TTC549 (cell line): ENCODE measurements around the gene NUFIP1.
"Not testable (repeated sequence)": the region's sequence is repeated elsewhere in the genome, so short reads cannot be mapped to it uniquely, and the experiment has no call there.

Source experiments
- FAIRE-seq: peaks from 2 replicates; lab custom pipeline; 2012; peaks lifted over from hg19 to GRCh38; lab: Jason Lieb, UNC

The NUFIP1 gene

DNA sequence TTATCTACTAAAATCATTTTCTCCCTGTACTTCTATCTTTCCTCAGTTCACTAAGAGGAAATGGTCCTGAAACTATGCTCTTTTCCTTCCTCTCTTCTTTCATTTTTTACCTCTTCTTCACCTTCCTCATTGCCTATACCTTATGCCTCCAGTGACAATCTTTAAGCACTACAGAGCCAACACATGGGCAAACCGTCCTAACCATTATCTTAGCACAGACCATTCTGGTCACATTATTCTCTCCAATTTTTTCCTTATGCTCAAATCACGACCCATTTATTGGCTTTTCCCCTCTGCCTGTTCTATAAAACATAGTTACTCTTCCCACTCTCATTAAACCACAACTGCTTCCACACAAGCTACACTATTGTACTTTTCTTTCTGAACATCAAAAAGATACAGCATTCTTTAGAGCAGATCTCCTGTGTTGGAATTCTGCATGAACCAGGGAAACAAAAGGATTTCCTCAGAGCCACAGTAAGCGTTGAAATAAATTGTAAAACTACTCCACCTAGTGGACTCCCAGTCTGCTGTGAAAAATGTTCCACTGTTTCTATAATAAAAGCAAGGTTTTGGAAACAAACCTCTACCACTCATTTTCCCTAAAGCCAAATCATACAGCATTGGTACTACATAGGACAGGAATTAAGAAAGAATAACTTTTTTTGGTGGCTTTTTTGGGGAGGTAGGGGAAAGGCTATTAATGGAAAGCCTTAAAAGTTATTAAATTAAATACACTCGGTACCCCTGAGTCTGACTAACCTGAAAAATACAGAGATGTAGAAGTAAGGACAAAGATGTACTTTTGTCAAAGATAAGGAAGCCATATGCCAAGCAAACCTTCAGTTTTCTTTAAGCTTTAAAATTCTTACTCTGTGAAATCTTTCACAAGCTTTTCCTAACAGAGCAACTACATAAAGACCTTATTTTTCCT is 19.5 kb downstream of the NUFIP1 start:
- FAIRE-seq: peak; percentile 98

DNA sequence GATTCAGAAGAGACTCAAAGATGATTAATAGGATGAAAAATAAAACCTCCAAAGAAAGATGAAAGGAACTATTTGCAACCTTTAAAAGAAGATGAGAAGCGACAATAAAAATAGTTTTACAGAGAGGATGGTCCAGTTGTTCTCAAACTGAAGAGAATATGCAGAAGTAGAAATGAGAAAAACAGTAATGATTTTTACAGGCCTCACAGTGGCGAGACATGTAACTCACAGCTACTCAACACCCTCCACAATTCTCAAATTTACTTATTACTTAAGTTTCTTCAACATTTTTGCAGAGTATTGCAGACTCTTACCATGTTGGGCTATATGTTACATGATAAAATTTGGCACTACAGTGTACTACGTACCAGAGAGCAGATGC is 20.8 kb downstream of the NUFIP1 start:
- no peak for FAIRE-seq

DNA sequence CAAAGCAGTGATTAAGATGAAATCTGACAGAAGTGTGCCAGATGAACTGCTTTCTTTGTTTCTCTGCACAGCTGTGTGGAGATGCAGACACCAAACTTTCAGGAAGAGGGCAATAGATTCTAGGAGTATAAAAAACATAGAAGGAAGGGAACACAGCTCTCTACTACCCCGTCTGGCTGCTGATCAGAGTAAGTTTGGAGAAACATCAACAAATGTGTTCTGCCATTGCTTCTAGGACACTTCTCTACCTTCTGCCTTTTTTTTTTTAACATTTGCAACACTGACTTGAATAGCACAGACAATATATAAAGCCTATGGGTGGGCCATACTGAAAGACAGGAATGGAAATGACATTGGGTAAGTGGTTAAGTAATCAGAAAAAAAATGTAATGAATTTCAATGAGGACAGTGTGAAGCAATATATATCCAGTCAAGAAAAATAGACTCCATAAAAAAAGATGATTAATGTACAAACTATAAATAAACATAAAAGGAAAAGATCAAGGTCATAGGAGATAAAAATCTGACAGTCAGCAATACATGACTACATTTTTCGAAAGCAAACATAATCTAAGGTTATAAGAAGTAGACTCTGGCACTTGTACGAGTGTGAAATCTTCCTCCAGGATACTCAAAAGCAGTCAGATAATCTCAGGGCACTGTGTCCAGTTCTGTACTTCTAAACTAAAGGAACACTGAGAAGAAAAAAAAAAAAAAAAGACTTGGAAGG is 21.4 kb downstream of the NUFIP1 start:
- FAIRE-seq: no peak

DNA sequence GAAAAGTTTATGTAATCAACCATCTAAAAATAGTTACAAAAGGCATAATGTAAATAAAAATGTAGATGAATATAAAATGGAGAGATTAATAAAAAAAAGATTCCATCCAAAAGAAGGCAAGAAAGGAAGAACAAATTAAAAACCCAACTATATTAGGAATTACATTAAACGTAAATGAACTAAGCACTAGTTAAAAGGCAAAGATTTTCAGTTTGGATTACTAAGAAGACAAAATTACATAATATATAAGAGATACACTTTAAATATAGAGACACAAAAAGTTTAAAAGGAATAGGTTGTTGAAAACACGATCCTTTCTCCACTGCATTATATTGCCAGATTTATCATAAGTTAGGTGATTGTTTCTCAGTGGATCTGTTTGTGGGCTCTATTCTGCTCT is 27.3 kb downstream of the NUFIP1 start:
- peak; percentile 26 for FAIRE-seq

DNA sequence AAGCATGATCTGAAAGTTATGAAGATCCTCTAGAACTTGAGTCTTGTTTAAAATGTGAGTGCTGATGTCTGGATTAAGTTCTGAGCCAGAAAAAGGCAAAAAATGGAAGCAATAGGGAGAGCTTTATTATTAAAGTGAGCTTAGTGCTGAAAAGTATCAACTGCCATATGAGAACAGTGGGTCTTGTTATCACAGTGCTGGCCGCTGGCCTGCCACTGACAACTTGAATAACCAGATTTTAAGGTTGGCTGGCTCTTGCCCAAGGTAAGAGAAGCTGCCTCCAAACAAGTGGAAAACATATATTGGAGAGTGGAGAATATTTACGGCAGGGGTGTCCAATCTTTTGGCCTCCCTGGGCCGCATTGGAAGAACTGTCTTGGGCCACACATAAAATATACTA is 33.9 kb downstream of the NUFIP1 start:
- FAIRE-seq: no peak

DNA sequence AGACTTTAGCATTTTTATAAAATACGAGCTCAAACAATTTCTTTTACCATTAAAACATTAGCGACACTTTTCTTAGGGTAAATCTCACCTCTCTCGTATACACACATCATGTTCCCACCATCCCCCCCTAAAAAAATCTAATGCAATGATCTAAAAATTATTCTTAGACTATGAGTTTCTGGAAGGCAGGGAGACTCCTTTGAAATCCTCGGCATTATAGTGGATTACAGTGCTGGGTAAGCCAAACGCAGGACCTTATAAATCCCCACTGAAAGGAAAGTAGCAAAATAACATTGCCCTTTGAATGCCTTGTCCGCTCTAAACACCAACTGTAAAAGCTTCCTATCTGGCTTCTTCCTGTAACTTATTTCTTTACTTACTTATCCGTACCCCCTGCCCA is 35.0 kb downstream of the NUFIP1 start:
- FAIRE-seq: no peak

DNA sequence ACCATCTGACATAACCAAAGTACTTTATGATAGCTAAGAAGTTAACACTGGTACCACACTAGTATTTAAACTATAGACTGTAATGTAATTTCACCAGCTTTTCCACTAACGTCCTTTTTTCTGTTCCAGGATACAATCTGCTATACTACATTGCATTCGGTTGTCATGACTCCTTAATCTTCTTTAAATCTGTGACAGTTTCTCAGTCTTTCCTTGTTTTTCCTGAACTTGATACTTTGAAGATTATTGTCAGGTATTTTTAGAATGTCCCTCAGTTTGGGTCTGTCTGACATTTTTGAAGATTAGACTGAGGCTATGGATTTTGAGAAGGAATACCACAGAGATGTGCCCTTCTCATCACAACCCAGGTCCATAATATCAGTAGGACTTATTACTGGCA is 36.6 kb downstream of the NUFIP1 start:
- FAIRE-seq: no peak

DNA sequence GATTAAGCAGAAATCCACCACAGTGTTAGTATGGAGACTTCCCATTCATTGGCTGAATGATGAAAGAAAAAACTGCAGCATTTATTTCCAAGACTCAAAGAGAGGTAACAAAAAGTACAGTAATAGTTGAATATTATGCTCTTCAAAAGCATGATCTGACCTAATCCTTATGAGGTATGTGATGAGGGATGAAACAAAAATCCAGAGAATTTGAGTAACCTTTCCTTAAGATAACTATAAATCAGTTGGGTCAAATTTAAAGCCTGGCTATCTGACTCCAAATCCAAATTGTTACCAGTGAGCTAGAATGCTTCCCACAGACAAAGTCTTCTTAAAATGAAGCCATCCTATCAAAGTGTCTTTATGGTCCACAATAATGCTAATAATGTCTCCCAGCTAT is 38.1 kb downstream of the NUFIP1 start:
- no peak for FAIRE-seq

DNA sequence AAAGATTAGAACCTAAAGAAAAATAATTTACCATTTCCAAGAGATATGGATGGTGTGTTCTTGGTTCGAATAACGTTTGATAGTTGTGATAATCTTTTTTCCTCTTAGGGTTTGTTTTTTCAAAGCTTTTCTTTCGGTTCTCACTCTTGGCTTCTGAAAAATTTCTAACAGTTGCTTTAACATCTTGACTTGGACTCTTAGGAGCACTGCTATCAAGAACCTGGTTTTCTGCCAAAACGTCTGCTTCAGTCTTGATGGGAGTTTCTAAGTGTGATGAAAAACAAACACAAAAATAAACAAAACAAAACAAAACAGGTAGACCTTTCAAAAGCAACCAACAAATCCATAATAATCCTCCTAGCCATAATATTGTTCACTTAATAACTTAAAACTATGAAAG is 45.9 kb downstream of the NUFIP1 start:
- not testable (repeated sequence) for FAIRE-seq

DNA sequence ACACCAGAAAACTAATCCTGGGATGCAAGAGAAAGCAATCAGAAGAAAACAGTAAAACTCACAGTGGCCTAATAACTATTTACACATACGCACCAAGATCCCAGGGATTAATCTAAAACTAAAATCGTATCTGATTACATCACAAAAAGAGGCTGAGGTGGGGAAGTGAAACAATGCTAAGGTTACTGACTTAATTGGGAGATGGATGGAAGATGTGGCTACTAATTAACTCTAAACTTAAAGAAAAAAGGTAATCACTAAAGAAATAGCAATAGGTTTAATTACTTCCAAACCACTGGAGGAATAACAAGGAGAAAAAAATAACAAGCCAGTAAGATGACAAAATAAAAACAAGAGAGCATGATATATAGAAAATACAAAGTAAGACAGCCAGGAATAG is 50.4 kb downstream of the NUFIP1 start:
- no peak for FAIRE-seq

DNA sequence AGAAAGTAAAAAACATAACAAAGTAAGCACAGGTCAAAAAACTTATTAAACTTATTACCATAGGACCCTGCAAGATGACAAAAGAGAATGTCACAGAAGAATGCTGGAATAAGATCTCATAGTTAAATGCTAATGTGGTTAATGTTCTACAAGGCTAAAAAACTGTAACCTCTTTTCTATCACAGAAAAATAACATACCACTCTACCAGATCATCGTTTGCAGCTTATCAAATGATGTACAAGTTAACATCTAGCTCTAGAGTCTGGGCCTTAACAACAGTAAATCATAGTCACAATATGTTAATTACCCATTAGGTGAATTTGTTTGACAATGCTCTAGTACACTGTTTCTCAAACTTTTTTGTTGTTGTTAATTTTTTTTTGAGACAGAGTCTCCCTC is 53.0 kb downstream of the NUFIP1 start:
- FAIRE-seq: no peak

DNA sequence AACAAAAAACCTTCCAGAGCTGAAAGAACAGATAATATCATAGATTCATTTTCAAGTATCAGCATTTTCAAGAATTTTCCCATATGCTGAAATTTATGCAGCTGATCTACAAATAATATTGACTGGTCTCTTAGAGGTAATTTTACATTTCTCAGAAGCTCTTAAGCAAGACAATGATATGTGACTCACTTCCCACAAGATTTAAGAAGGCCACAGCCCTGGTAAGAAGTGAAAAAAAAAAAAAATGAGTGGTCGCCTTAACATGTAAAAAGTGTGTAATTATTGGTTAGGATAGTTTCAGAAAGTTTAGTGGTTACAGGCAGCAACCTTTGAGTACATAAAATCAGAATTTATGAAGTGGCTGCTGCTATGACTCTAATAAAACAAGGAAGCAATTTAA is 54.5 kb downstream of the NUFIP1 start:
- no peak for FAIRE-seq

DNA sequence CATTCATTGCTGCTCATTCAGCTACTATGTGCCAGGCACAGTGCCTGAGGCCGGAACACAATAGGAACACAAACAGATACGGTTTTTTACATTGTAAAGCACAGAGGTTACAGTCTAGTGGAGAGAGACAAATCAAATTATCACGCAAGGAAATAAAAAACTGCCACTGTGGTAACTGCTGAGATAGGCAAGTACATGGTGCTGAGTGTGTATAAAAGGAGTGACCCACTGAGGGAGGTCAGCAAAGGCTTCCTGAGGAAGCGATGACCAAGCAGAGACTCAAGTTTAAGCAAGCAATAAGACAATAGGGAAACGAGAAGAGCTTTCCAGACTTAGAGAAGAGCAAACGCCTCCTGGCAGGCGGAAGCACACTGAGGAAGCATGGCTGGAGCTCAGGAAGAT is 56.4 kb downstream of the NUFIP1 start:
- no peak for FAIRE-seq

DNA sequence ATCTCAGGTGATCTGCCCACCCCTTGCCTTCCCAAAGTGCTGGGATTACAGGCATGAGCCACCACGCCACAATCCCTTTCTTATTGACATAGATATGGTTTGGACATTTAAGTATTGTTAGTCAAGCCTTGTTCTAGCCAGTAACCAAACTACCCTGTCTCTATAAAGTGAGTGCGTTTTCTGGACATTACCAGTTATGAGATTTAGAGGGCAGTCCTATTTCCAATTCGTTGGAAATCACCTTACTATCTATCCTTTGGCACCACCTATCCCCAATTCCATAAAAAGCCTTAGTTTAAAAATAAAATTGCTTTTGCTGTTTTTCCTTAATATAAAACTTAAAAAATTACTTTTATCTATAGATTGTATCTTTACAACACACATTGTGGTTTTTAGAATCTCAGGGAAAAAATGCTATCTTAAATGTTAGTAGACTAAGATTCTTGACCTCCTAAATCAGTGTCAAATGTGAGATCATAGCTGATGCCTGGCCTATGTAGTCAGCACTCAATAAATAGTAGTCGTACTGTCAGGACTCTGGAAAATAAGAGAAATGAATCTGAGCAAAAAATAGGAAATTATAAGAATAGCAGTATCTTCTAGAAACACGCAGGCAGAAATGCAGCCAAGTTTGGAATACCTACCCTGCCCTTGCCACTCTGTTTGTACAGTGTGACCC is 57.0 kb downstream of the NUFIP1 start:
- no peak for FAIRE-seq

DNA sequence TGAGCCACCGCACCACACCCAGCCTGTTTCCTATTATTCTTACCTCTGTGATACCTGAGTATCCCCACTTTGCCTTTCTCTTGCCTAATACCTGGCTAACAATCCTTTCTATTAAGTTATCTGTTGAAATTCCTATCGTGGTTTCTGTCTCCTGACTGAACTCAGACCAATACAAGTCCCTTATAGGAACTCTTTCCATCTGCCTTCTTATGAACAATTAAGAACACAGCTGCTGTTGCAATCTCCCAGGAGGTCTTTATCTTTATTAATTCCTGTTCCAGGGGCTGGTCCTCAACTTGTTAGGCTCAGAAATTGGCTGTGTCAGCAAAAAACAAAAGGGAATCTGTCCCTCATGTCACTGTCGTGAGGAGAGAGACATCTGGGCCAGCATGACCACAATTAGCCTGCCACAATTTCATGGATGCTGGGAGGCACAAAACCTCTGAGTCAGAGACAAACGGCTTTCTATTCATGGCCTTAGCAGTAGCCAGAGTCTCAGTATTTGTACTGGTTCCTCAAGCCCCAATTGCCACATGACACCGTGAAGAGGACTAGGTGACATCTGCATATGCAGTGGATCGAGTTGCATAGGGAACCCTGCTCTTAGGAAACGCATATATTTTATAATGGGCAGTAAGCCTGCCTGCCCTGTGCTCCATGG is 58.2 kb downstream of the NUFIP1 start:
- FAIRE-seq: no peak

DNA sequence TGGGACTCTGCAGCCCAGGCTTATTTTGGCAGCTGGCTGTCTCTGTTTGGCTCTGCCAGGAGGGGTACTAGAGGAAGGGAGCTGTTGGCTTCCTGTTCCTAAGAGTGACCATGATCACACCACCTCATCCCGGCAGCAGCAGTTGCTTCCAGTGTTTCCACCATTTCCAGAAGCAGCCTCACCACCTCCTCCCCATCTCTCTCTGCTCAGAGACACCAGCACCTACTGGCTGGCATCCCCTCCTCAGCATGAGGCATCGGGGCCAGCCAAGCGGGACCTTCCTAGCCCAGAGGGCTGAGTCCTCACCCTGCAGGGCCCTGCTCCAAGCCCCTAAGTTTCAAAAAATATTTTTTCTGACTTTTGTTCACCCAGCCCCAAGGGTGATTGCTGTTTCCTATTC is 59.0 kb downstream of the NUFIP1 start:
- FAIRE-seq: no peak

DNA sequence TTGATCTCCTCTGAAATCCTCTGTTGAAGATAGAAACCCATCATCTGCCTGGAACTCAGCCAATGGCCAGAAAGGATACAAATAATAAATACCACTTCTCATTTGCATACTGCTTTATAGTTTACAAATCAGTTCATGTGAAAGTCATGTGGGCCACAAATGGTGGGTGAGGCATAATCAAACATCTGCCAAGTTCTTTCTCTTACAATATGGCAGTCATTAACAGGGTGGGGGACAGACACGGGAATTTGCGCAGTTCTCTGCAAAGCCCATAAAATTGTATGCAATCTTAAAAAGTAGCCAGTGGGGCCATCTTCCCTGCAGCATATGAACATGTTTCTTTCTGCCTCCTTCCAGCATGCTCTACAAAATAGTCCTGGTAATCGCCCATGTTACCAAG is 59.6 kb downstream of the NUFIP1 start:
- FAIRE-seq: no peak

DNA sequence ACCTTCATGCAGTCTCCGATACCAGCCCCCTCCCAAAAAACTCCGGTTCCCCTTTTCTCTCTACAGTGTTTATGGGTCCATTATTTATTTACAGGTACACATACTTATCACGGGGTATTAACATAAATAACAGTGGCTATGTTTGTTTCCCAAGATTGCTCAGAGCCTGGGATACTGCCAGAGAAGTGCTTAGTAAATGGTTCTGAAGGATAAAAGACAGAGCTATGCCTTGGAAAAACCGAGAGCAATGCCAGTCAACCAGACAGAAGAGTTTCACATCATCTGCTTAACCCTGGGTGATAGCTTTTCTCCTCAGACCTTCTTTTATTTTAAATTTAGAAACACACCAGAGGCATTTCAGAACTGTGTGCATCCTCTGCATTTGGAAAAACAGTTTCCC is 61.3 kb downstream of the NUFIP1 start:
- FAIRE-seq: no peak

DNA sequence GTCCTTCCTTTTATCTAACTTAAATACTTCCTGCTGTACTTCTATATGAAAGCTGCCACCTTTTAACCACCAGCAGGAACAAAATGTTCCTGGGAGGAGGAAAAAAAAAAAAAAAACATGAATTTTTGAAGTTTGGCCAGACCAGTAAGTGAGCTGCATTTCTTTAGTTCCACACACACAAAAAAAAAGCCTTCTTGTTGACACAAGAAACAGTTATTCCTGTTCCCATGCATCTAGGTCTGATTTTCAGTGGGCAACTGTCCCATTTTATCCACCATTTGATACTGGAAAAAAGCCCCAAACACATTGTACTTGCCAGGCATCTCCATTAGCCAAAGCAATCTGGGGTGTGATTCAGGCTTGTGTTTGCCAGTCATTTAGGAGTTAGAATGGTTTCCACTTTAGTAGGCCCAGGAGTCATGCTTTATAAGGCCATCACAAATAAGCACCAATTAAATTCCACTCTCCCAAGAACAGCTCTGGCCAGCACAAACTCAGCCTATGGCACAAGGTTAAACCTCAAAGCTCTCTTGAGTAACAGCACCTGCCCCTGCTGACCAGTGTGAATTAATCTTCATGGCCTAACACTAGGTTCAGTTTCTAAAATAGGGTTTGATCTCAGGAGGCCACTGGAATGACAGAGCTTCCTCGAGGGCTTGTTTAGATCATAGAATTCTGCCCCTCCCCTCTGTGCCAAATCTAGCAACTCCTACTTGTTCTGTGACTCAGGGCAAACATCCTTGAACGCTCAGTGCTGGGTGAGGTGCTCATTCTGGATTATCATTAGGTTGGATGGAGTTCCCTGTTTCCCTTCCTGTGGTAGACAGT is 67.1 kb downstream of the NUFIP1 start:
- no peak for FAIRE-seq

DNA sequence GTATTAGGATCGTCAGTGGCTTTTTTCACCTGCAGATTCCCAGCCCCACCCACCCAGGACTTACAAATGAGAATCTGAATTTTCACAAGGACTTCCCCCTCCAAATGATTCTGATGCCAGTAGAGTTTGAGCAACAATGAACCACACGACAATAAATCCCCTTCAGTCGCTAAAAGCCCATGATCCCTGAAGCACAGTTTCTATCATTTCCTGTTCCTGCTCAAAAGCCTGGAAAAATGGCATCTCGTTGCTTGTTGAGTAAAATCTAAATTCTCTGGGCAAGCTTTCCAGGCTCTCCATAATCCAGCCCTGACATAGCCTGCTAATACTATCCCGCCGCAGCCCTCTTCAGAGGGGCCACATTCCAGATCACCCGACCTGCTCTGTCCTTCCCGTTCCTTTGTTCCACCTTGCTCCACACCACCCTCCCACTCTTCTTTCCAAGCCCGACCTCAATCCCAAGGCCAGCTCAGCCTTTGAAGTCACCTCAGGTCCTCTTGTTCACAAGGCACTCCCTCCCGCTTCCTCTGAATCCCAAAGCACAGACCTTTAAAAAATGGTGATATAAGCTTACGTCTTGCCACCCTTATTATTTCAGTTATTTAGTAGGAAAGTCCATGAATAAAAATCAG is 67.9 kb downstream of the NUFIP1 start:
- no peak for FAIRE-seq

DNA sequence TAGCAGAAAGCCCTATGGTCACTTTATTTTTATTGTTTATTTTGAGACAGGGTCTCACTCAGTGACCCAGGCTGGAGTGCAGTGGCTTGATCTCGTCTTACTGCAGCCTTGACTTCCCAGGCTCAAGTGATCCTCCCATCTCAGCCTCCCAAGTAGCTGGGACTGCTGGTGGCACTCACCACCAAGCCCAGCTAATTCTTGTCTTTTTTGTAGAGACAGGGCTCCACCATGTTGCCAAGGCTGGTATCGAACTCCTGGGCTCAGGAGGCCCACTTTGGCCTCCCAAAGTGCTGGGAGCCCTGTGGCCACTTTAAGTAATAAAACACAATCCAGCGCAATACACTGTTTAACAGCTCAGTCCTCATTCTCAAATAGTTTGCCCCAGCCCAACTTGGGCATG is 69.3 kb downstream of the NUFIP1 start:
- no peak for FAIRE-seq
